Cardiac fibroblast (primary cell): Measurements from ENCODE around the gene TMEM271.

Source experiments
- DNase-seq, 2 donors: peaks; one replicate each; pipeline versions ENCODE4 v3.0.0 to v3.0.0-alpha.2; 2010; ENCODE audit warnings: low read depth in 2 of 2
- H3K4me3 ChIP-seq, 2 donors: replicated peaks in 1 of 2; 1 replicate in 1 of 2; 2 replicates in 1 of 2; pipeline ENCODE4 v1.5.1; 2011; ENCODE audit warnings: low read depth in 2 of 2, low read length in 2 of 2, mild to moderate bottlenecking in 2 of 2, moderate library complexity in 1 of 2
- CTCF ChIP-seq: IDR thresholded peaks from one replicate; pipeline ENCODE4 v1.5.1; 2011; ENCODE audit warnings: low read depth, mild to moderate bottlenecking, low read length, inconsistent platforms

The TMEM271 gene

GRCh38 chr4:588351-588849 is 12.3 kb upstream of the TMEM271 start:
- no peak for TF ChIP-seq CTCF
- H3K4me3 ChIP-seq, result no peak overlapping the region
- DNase-seq, result no peak

- no peak for DNase-seq
- no peak for TF ChIP-seq CTCF
- H3K4me3 ChIP-seq, result no peak overlapping the region
Observed at GRCh38 chr4:587671-588350, 11.7 kb upstream of the TMEM271 start.

GRCh38 chr4:583820-584219 is 7.7 kb upstream of the TMEM271 start:
- no peak for TF ChIP-seq CTCF
- no peak for DNase-seq
- H3K4me3 ChIP-seq, result no peak overlapping the region

- no peak for DNase-seq
- no peak overlapping the region for H3K4me3 ChIP-seq
- no peak for TF ChIP-seq CTCF
Observed at GRCh38 chr4:581753-582361, 5.8 kb upstream of the TMEM271 start.

- no peak overlapping the region for H3K4me3 ChIP-seq
- no peak for DNase-seq
- TF ChIP-seq CTCF, result no peak
Observed at GRCh38 chr4:581181-581580, 5.1 kb upstream of the TMEM271 start.

GRCh38 chr4:579543-580175 is 3.6 kb upstream of the TMEM271 start:
- DNase-seq, result no peak
- no peak overlapping the region for H3K4me3 ChIP-seq
- no peak for TF ChIP-seq CTCF
